ENCODE data around the gene SLC38A7.

Gene SLC38A7

DNA sequence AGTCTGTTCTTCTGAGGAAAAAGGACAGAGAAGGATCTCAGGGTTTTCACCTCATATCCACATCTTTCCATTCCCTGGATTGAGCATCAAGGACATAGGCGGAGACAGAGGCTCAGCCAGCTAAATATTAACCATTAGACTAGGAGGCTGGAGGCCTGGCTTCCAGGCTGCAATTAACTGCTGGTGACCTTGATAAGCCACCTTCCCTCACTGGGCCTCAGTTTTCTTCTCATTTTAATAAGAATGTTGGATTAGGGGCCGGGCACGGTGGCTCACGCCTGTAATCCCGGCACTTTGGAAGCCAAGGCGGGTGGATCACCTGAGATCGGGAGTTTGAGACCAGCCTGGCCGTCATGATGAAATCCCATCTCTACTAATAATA, 29.4 kb downstream of the SLC38A7 start:
- Histone ChIP-seq H3K36me3 (ENCODE audit: control insufficient read depth, insufficient read depth, low read length) (no peaks in the 10 kb centered on the region), H3K4me3 (replicated peaks; ENCODE audit: low read depth, low read length) (no peak overlapping the region), H3K27me3 (replicated peaks; ENCODE audit: control insufficient read depth, insufficient read depth, low read length) (no peaks in the 10 kb centered on the region)
- TF ChIP-seq, protein P1, sequence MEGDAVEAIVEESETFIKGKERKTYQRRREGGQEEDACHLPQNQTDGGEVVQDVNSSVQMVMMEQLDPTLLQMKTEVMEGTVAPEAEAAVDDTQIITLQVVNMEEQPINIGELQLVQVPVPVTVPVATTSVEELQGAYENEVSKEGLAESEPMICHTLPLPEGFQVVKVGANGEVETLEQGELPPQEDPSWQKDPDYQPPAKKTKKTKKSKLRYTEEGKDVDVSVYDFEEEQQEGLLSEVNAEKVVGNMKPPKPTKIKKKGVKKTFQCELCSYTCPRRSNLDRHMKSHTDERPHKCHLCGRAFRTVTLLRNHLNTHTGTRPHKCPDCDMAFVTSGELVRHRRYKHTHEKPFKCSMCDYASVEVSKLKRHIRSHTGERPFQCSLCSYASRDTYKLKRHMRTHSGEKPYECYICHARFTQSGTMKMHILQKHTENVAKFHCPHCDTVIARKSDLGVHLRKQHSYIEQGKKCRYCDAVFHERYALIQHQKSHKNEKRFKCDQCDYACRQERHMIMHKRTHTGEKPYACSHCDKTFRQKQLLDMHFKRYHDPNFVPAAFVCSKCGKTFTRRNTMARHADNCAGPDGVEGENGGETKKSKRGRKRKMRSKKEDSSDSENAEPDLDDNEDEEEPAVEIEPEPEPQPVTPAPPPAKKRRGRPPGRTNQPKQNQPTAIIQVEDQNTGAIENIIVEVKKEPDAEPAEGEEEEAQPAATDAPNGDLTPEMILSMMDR (IDR thresholded peaks at IDR 0.05; ENCODE audit: insufficient read depth, low read length, poor library complexity, severe bottlenecking) = no peak
- no peak for DNase-seq (ENCODE audit: extremely low read depth, insufficient read length)

- DNase-seq (ENCODE audit: extremely low read depth, insufficient read length) = no peak
- TF ChIP-seq, protein P1 (IDR thresholded peaks at IDR 0.05; ENCODE audit: insufficient read depth, low read length, poor library complexity, severe bottlenecking) = no peak
- Histone ChIP-seq H3K36me3 (ENCODE audit: control insufficient read depth, insufficient read depth, low read length) (no peaks in the 10 kb centered on the region), H3K4me3 (replicated peaks; ENCODE audit: low read depth, low read length) (no peak overlapping the region), H3K27me3 (replicated peaks; ENCODE audit: control insufficient read depth, insufficient read depth, low read length) (no peaks in the 10 kb centered on the region)
Measured at GRCh38 chr16:58654560-58655214, 29.9 kb downstream of the SLC38A7 start.

- no peak for DNase-seq (ENCODE audit: extremely low read depth, insufficient read length)
- H3K27me3 ChIP-seq (replicated peaks; ENCODE audit: control insufficient read depth, insufficient read depth, low read length) = no peaks in the 10 kb centered on the region
- H3K4me3 ChIP-seq (replicated peaks; ENCODE audit: low read depth, low read length) = no peak overlapping the region
- H3K36me3 ChIP-seq (ENCODE audit: control insufficient read depth, insufficient read depth, low read length) = no peaks in the 10 kb centered on the region
- TF ChIP-seq, protein P1 (IDR thresholded peaks at IDR 0.05; ENCODE audit: insufficient read depth, low read length, poor library complexity, severe bottlenecking) = no peak
Measured at GRCh38 chr16:58652741-58653140, 31.8 kb downstream of the SLC38A7 start.

GRCh38 chr16:58651965-58652348, 32.6 kb downstream of the SLC38A7 start:
- TF ChIP-seq, protein P1 (IDR thresholded peaks at IDR 0.05; ENCODE audit: insufficient read depth, low read length, poor library complexity, severe bottlenecking) = no peak
- DNase-seq (ENCODE audit: extremely low read depth, insufficient read length) = no peak
- Histone ChIP-seq H3K27me3 (replicated peaks; ENCODE audit: control insufficient read depth, insufficient read depth, low read length) (no peaks in the 10 kb centered on the region), H3K4me3 (replicated peaks; ENCODE audit: low read depth, low read length) (no peak overlapping the region), H3K36me3 (ENCODE audit: control insufficient read depth, insufficient read depth, low read length) (no peaks in the 10 kb centered on the region)

DNA sequence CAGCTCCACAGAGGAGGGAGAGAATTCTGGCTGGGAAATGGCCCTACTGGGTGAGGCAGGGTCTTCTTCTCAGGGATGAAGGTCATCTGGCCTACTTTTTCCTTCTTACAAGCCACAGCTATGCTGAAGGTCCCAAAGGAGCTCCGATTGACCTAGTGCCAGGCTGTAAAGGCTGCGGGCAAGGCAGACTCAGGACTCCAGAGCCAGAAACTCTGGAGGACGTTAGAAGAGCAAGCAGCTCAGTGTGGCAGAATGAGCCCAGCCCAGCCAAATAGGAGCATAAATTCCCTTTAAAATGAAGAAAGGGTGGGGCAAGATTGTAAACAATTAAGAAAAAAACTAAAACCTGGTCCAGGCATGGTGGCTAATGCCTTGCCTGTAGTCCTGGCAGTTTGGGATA, 34.9 kb downstream of the SLC38A7 start:
- Histone ChIP-seq H3K36me3 (ENCODE audit: control insufficient read depth, insufficient read depth, low read length) (no peaks in the 10 kb centered on the region), H3K27me3 (replicated peaks; ENCODE audit: control insufficient read depth, insufficient read depth, low read length) (no peaks in the 10 kb centered on the region), H3K4me3 (replicated peaks; ENCODE audit: low read depth, low read length) (no peak overlapping the region)
- TF ChIP-seq, protein P1 (IDR thresholded peaks at IDR 0.05; ENCODE audit: insufficient read depth, low read length, poor library complexity, severe bottlenecking) = no peak
- DNase-seq (ENCODE audit: extremely low read depth, insufficient read length) = no peak

DNA sequence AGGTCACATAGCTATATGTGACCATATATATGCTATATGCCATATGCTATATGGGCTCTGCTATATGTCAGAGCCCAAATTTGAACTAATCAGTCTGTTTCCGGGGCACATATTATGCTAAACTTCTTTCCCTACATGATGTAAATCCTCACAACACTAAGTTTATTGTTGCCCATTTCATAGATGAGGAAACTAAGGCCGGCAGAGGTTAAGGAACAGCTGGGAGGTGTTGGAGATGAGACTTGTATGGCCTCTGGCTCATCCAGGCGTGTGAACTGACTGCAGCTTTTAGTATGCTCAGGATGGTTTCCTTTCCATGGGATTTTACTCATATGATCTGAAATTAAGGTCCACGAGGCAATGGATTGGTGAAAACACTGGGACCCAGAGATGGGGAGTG, 37.5 kb downstream of the SLC38A7 start:
- Histone ChIP-seq H3K36me3 (ENCODE audit: control insufficient read depth, insufficient read depth, low read length) (no peaks in the 10 kb centered on the region), H3K27me3 (replicated peaks; ENCODE audit: control insufficient read depth, insufficient read depth, low read length) (no peaks in the 10 kb centered on the region), H3K4me3 (replicated peaks; ENCODE audit: low read depth, low read length) (no peak overlapping the region)
- TF ChIP-seq, protein P1 (IDR thresholded peaks at IDR 0.05; ENCODE audit: insufficient read depth, low read length, poor library complexity, severe bottlenecking) = no peak
- no peak for DNase-seq (ENCODE audit: extremely low read depth, insufficient read length)

Measured in GM06990 (cell line).